PFSK-1 (cell line): ENCODE data around the gene RNF4.

ENCODE experiments used
- FOXP2 ChIP-seq: optimal IDR thresholded peaks from 2 replicates; pipeline ENCODE3; 2011; ENCODE audit warnings: borderline replicate concordance, control low read depth, inconsistent platforms; ENCODE audit not compliant: insufficient read depth; ENCODE audit errors: extremely low read length, extremely low read depth
- POLR2AphosphoS5 ChIP-seq: IDR thresholded peaks from 2 replicates; pipeline ENCODE4 v1.6.1; 2012; ENCODE audit warnings: low read depth, mild to moderate bottlenecking, control low read depth, low read length, moderate library complexity
- REST ChIP-seq, 2 experiments: IDR thresholded peaks; 2 replicates each; pipeline versions ENCODE4 v1.6.1 to v1.8.0; 2011 to 2012; ENCODE audit warnings: low read depth in 2 of 2, low read length in 2 of 2, control low read depth in 1 of 2, inconsistent platforms in 1 of 2, mild to moderate bottlenecking in 1 of 2, moderate library complexity in 1 of 2; ENCODE audit not compliant: insufficient read depth in 1 of 2
- SIN3A ChIP-seq: IDR thresholded peaks from 2 replicates; pipeline ENCODE4 v1.6.1; 2012; ENCODE audit warnings: mild to moderate bottlenecking, low read length, moderate library complexity, borderline replicate concordance; ENCODE audit not compliant: insufficient read depth
- TAF1 ChIP-seq: IDR thresholded peaks from 2 replicates; pipeline ENCODE4 v1.6.1; 2012; ENCODE audit warnings: low read length, control low read depth, borderline replicate concordance; ENCODE audit not compliant: insufficient read depth

Gene RNF4

GRCh38 chr4:2512396-2513135, 43.7 kb downstream of the RNF4 start:
- TF ChIP-seq REST (IDR thresholded peaks at IDR 0.05; ENCODE audit: insufficient read depth in 1 of 2, low read depth in 2 of 2, low read length in 2 of 2) (no peak), POLR2AphosphoS5 (no peak; the same call in none of the 2 replicates), TAF1 (no peak), SIN3A (no peak), FOXP2 (no peak)

GRCh38 chr4:2515830-2516550, 47.1 kb downstream of the RNF4 start:
- TF ChIP-seq TAF1 (no peak), POLR2AphosphoS5 (no peak), FOXP2 (no peak), SIN3A (no peak), REST (IDR thresholded peaks at IDR 0.05; ENCODE audit: insufficient read depth in 1 of 2, low read depth in 2 of 2, low read length in 2 of 2) (no peak)

GRCh38 chr4:2516635-2517034, 47.7 kb downstream of the RNF4 start:
- TF ChIP-seq REST (IDR thresholded peaks at IDR 0.05; ENCODE audit: insufficient read depth in 1 of 2, low read depth in 2 of 2, low read length in 2 of 2), result no peak
- no peak for TF ChIP-seq POLR2AphosphoS5
- no peak for TF ChIP-seq TAF1
- no peak for TF ChIP-seq FOXP2
- no peak for TF ChIP-seq SIN3A

GRCh38 chr4:2526559-2526958, 57.7 kb downstream of the RNF4 start:
- no peak for TF ChIP-seq FOXP2

- TF ChIP-seq POLR2AphosphoS5 (no peak), REST (IDR thresholded peaks at IDR 0.05; ENCODE audit: insufficient read depth in 1 of 2, low read depth in 2 of 2, low read length in 2 of 2) (no peak), TAF1 (no peak), FOXP2 (no peak), SIN3A (no peak)
Observed at GRCh38 chr4:2534904-2535375, 66.0 kb downstream of the RNF4 start.
